HFFc6 (cell line): ENCODE data around the gene PRDM16. TPM values are rescaled to one million over a fixed set of nuclear protein-coding genes. Genes with fewer than 3 reads are reported as not detected.

Experiments used
- DNase-seq: peaks from one replicate; pipeline ENCODE4 v3.0.0-alpha.2; 2018
- H3K27ac Mint-ChIP-seq: 2 replicates; pipeline ENCODE4 v1.8.0; 2020; ENCODE audit warnings: mild to moderate bottlenecking, mixed read lengths
- H3K27me3 Mint-ChIP-seq: 2 replicates; pipeline ENCODE4 v1.8.0; 2021; ENCODE audit warnings: mild to moderate bottlenecking, moderate library complexity, mixed read lengths; ENCODE audit not compliant: insufficient read depth
- H3K36me3 Mint-ChIP-seq: 2 replicates; pipeline ENCODE4 v1.8.0; 2021; ENCODE audit warnings: low read depth, mixed read lengths
- H3K4me1 Mint-ChIP-seq: 2 replicates; pipeline ENCODE4 v1.8.0; 2020; ENCODE audit warnings: low read depth, mixed read lengths
- H3K4me3 Mint-ChIP-seq: 2 replicates; pipeline ENCODE4 v1.8.0; 2020; ENCODE audit warnings: mild to moderate bottlenecking, moderate library complexity, mixed read lengths
- H3K9me3 Mint-ChIP-seq: 2 replicates; pipeline ENCODE4 v1.8.0; 2020; ENCODE audit warnings: mild to moderate bottlenecking, mixed read lengths
- CTCF ChIP-seq: fragments of 200-600 bp; sonication (generic); IDR thresholded peaks from 2 replicates; pipeline ENCODE4 v1.5.0; 2021; ENCODE audit warnings: antibody characterized with exemption, mild to moderate bottlenecking
- total RNA-seq, 6 experiments: library from RNA; stranded (reverse); fragmentation: NEBNext Ultra II Directional; extraction: Animal tissue kit (Norgen Biotek cat#: 25700); gene quantifications; 2 replicates in 1 of 6; 3 replicates in 5 of 6; pipeline ENCODE4 v1.2.3, GENCODE V29; 2021

Gene PRDM16
- total RNA-seq, 6 experiments from 2014 or later, result not detected

GRCh38 chr1:3412376-3412775, 343.4 kb downstream of the PRDM16 start:
- Mint-ChIP-seq H3K9me3 (peaks cover 10% of the 10 kb centered on the region), H3K27ac (no peak overlapping the region), H3K4me1 (no peaks in the 10 kb centered on the region), H3K4me3 (no peak overlapping the region), H3K36me3 (peaks cover 6% of the 10 kb centered on the region; the same call in 1 of the 2 replicates), H3K27me3 (peaks cover 8% of the 10 kb centered on the region)
- no peak for DNase-seq
- no peak for TF ChIP-seq CTCF

GRCh38 chr1:3413975-3414710, 345.1 kb downstream of the PRDM16 start:
- Mint-ChIP-seq H3K9me3 (peaks cover 12% of the 10 kb centered on the region), H3K4me3 (no peak overlapping the region), H3K36me3 (peaks cover 6% of the 10 kb centered on the region; the same call in 1 of the 2 replicates), H3K27me3 (peaks cover 8% of the 10 kb centered on the region), H3K27ac (no peak overlapping the region), H3K4me1 (no peaks in the 10 kb centered on the region)
- TF ChIP-seq CTCF, result peak; percentile 35; the same call in 1 of the 2 replicates
- no peak for DNase-seq

DNA sequence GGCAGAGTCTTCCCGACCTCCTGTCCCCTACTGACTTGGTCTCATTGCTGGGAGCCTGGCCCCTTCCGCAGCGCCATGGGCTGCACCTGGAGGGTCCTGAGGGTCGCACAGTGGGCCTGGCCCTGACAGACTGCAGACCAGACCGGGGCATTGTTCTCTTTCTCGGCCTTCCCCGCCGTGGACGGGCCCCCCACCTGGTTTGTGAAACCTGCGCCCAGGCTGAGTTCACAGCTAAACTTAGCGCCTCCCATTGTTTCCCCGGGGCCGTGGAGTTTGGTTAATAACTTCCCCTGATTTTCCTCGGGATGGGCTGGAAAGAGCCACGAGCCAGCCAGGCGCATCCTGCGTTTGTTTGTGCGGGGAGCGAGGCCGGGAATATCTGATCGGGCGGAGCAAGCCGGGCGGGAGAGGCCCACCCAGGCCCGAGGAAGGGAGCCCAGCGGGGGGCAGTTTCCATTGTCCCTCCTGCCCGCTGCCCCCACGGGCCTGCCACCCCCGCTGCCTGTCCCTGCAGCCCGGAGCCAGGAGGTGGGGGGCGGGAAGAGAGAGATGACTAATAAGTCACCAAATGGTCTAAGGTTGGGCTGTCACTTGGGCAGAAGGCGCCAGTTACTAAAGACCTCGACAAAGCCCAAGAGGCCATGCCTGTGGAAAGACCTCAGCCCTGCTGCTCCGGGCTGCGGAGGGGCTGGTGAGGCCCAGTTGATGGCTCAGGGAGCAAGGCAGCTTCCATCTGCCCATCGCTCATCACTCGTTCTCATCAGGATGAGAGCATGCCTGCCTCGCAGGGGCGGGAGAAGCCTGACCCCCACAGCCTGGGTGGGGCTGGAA, 346.5 kb downstream of the PRDM16 start:
- Mint-ChIP-seq H3K4me1 (no peaks in the 10 kb centered on the region), H3K27me3 (peaks cover 13% of the 10 kb centered on the region), H3K27ac (no peak overlapping the region), H3K36me3 (peaks cover 6% of the 10 kb centered on the region; the same call in 1 of the 2 replicates), H3K9me3 (peaks cover 12% of the 10 kb centered on the region), H3K4me3 (no peak overlapping the region)
- DNase-seq, result no peak
- TF ChIP-seq CTCF, result no peak

DNA sequence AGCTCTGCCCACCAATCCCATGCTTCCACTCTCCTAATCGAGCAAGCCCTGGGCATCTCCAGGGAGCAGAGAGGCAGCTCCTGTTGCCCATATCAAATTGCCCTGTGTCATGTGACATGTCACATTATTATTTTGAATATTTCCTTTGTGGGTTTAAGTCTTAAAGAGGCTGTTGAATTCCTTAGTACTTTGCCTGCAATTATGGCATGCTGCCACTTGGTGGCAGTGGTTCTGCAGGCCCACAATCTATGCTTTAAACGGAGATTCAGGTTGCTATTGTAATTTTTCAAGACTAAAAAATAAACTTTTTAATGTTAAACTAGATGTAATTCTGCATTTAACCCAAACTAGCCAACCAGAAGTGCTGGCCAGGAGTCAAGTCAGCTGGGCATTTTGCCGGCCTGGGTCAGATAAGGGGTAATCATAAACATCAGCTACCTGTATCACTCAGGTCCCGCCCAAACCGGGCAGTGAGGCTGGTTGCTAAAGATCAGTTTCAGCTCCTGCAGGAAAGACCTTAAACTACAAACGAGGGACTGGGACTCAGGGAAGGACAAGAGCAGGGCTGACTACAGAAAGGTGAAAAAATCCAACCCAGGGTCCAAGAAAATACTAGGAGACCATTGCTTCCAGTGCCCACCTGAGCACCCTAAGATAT, 348.2 kb downstream of the PRDM16 start:
- no peak overlapping the region for H3K27ac Mint-ChIP-seq
- no peaks in the 10 kb centered on the region for H3K4me1 Mint-ChIP-seq
- no peak for DNase-seq
- peak; percentile 70 for TF ChIP-seq CTCF
- H3K27me3 Mint-ChIP-seq, result peaks cover 23% of the 10 kb centered on the region
- peaks cover 12% of the 10 kb centered on the region for H3K9me3 Mint-ChIP-seq
- no peak overlapping the region for H3K4me3 Mint-ChIP-seq
- peaks cover 6% of the 10 kb centered on the region; the same call in 1 of the 2 replicates for H3K36me3 Mint-ChIP-seq

- H3K27ac Mint-ChIP-seq, result no peak overlapping the region
- peaks cover 22% of the 10 kb centered on the region for H3K27me3 Mint-ChIP-seq
- no peak overlapping the region for H3K4me3 Mint-ChIP-seq
- peaks cover 12% of the 10 kb centered on the region for H3K9me3 Mint-ChIP-seq
- peaks cover 6% of the 10 kb centered on the region; the same call in 1 of the 2 replicates for H3K36me3 Mint-ChIP-seq
- no peak for TF ChIP-seq CTCF
- H3K4me1 Mint-ChIP-seq, result no peaks in the 10 kb centered on the region
- no peak for DNase-seq
These were observed 348.9 kb downstream of the PRDM16 start for GRCh38 chr1:3417934-3418333.
